Measurements from ENCODE around the gene UTP15.

UTP15 gene

GRCh38 chr5:73564675-73565074 is 868 bp upstream of the UTP15 start:
- peak; percentile 17 for DNase-seq (ENCODE audit: low read depth)
- TF ChIP-seq CTCF (conservative IDR thresholded peaks at IDR 0.05; ENCODE audit: low read depth, low read length): no peak

GRCh38 chr5:73565969-73566547 is 515 bp downstream of the UTP15 start:
- no peak for TF ChIP-seq CTCF (conservative IDR thresholded peaks at IDR 0.05; ENCODE audit: low read depth, low read length)
- DNase-seq (ENCODE audit: low read depth): no peak
- peak overlapping the region; percentile 94 for H3K4me3 ChIP-seq (ENCODE audit: low read depth, low read length)

More at GRCh38 chr5:73564675-73565074, 868 bp upstream of the UTP15 start:
- peak overlapping the region; percentile 94 for H3K4me3 ChIP-seq (ENCODE audit: low read depth, low read length)

- TF ChIP-seq CTCF (conservative IDR thresholded peaks at IDR 0.05; ENCODE audit: low read depth, low read length): no peak
- no peak for DNase-seq (ENCODE audit: low read depth)
- no peak overlapping the region for H3K4me3 ChIP-seq (ENCODE audit: low read depth, low read length)
These were observed 17.0 kb downstream of the UTP15 start for GRCh38 chr5:73582285-73583145.

DNA sequence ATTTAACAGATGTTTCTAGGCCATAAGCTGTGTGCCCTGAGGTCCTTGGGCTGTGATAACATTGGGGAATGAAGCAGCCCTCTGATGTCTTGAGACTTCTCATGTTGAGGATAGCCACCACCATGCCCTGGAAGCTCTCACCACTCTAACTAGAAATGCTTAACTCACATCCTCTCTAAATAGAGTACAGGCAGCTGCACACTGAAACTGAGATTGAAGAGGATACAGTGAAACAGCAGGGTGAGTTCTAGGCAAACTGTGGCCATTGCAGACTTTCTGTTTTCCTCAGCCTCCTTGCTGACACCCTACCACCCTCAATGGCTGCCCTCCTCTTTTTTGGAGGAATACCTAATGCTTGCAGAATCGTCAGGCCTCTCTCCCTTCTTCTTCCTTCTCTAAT is 22.4 kb downstream of the UTP15 start:
- no peak overlapping the region for H3K4me3 ChIP-seq (ENCODE audit: low read depth, low read length)
- no peak for TF ChIP-seq CTCF (conservative IDR thresholded peaks at IDR 0.05; ENCODE audit: low read depth, low read length)
- no peak for DNase-seq (ENCODE audit: low read depth)

DNA sequence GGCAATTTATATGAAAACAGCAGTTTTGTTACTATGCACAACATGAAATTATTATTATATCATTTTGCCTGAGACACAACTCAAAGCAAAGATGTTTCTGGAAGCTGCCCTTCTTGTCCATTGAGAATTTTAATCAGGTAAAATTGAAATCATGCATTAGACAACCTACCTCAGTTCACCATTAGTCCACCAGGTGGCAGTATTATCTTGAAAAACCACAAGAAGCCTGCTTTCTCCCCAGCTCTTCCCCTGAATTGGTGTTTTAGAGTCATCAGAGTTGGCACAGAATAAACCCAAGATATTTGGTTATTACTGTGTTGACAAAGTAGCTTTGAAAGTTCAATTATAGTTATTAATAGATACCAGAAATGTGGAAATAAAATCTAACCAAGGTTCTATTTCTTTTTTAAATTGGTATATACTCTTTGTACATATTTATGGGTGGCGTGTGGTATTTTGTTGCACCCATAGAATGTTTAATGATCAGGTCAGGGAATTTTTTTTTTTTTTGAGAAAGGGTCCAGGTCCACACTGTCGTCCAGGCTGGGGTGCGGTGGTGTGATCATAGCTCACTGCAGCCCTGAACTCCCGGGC is 25.7 kb downstream of the UTP15 start:
- TF ChIP-seq CTCF (conservative IDR thresholded peaks at IDR 0.05; ENCODE audit: low read depth, low read length): peak; percentile 73
- H3K4me3 ChIP-seq (ENCODE audit: low read depth, low read length): no peak overlapping the region
- DNase-seq (ENCODE audit: low read depth): peak; percentile 96

GRCh38 chr5:73591698-73592501 is 26.4 kb downstream of the UTP15 start:
- DNase-seq (ENCODE audit: low read depth): peak; percentile 52
- TF ChIP-seq CTCF (conservative IDR thresholded peaks at IDR 0.05; ENCODE audit: low read depth, low read length): no peak

More at GRCh38 chr5:73591698-73592501, 26.4 kb downstream of the UTP15 start:
- H3K4me3 ChIP-seq (ENCODE audit: low read depth, low read length): no peak overlapping the region
